Prostate gland (tissue), 2 donors: ENCODE results near the gene ZNF513. TPM values are rescaled to one million over a fixed set of nuclear protein-coding genes. Genes with fewer than 3 reads are reported as not detected.
"Not testable (repeated sequence)": the region's sequence is repeated elsewhere in the genome, so short reads cannot be mapped to it uniquely, and the experiment has no call there.

Experiments
- DNase-seq: peaks from one replicate; pipeline ENCODE4 v3.0.0-alpha.2; 2019; ENCODE audit warnings: low spot score
- H3K27ac ChIP-seq, 2 donors: fragments of 200-600 bp; sonication (generic); 2 replicates each; pipeline ENCODE4 v1.5.1; 2017 to 2019
- H3K27me3 ChIP-seq: fragments of 200-600 bp; sonication (generic); replicated peaks from 2 replicates; pipeline ENCODE4 v1.5.1; 2019; ENCODE audit not compliant: insufficient read depth
- H3K36me3 ChIP-seq, 2 donors: fragments of 200-600 bp; sonication (generic); 1 replicate in 1 of 2; 2 replicates in 1 of 2; pipeline versions ENCODE4 v1.5.1 to v1.8.1; 2017 to 2019
- H3K4me1 ChIP-seq: fragments of 200-600 bp; sonication (generic); replicated peaks from 2 replicates; pipeline ENCODE4 v1.5.1; 2019
- H3K4me3 ChIP-seq, 2 donors: fragments of 200-600 bp; sonication (generic); 2 replicates each; pipeline ENCODE4 v1.5.1; 2017 to 2019
- H3K9me3 ChIP-seq: fragments of 200-600 bp; sonication (generic); 2 replicates; pipeline ENCODE4 v1.5.1; 2017
- CTCF ChIP-seq, 4 experiments: fragments of 200-600 bp in 2 of 4; fragments of 450-650 bp in 2 of 4; sonication (generic) in 2 of 4; IDR thresholded peaks; 1 replicate in 3 of 4; 2 replicates in 1 of 4; pipeline ENCODE4 v1.5.1; 2016 to 2019; ENCODE audit warnings: antibody characterized with exemption in 4 of 4, mild to moderate bottlenecking in 2 of 4, moderate library complexity in 2 of 4
- POLR2A ChIP-seq: fragments of 450-650 bp; IDR thresholded peaks from one replicate; pipeline ENCODE4 v1.6.1; 2016; ENCODE audit warnings: antibody characterized with exemption, mild to moderate bottlenecking
- POLR2AphosphoS5 ChIP-seq: sonication (generic); formaldehyde crosslinking; IDR thresholded peaks from one replicate; pipeline ENCODE4 v1.6.1; 2017; ENCODE audit warnings: antibody characterized with exemption
- WGBS: methylation state at CpG from one replicate; pipeline ENCODE4 v1.1.5; 2018; 5-methylcytosine and 5-hydroxymethylcytosine counted together
- intact Hi-C: fragments of 100-400 bp; cut with DNase I; formaldehyde crosslinking; loops from one replicate; pipeline ENCODE4 v1.14.2; 2022
- total RNA-seq, 2 donors: library from RNA; depleted of rRNA; stranded (reverse); fragments of >200 nt; gene quantifications; one replicate each; pipeline ENCODE4 v1.1.0, GENCODE V29; 2016

Gene ZNF513
- 10 to 100 TPM in 1 of 2 donors, 1 to 10 TPM in 1; 9.0 to 22.0 TPM for total RNA-seq

GRCh38 chr2:27380626-27381545, at the start of gene ZNF513:
ZNF513 (minus strand) TSS chr2:27380734; CDS start chr2:27380526, 208 bp downstream.
- TF ChIP-seq CTCF (IDR thresholded peaks at IDR 0.05): no peak
- TF ChIP-seq POLR2A: peak; percentile 62
- peak; percentile 99 for TF ChIP-seq POLR2AphosphoS5
- H3K4me3 ChIP-seq: peak within 1 kb of the TSS; percentile 74 to 95
- H3K4me1 ChIP-seq: peaks cover 5% of the 10 kb centered on the region
- peak; percentile 98 for DNase-seq
- H3K27me3 ChIP-seq: no peaks in the 10 kb centered on the region
- intact Hi-C loops: no loop called here
- H3K9me3 ChIP-seq: no peaks in the 10 kb centered on the region
- H3K27ac ChIP-seq: peak within 1 kb of the TSS; percentile 91
- WGBS: 7% methylated on average over 62 of the region's 67 CpGs
- H3K36me3 ChIP-seq: peaks cover 9% of the 10 kb centered on the region in 2 donors

GRCh38 chr2:27428978-27429541, 48.5 kb upstream of the ZNF513 start:
- DNase-seq: peak; percentile 75
- Histone ChIP-seq H3K4me1 (peaks cover 4% of the 10 kb centered on the region), H3K27ac (peak overlapping the region; percentile 99 to 100), H3K9me3 (no peaks in the 10 kb centered on the region), H3K36me3 (peaks cover 0 to 8% of the 10 kb centered on the region in 2 donors), H3K27me3 (no peaks in the 10 kb centered on the region), H3K4me3 (peak overlapping the region; percentile 97 to 98)
- WGBS: 1% methylated on average over 19 of the region's 51 CpGs
- intact Hi-C loops: loop anchor here (2.0 kb wide), 1 partner anchor 20 kb away; the partner anchor contains the start of gene PPM1G
- TF ChIP-seq POLR2AphosphoS5 (no peak), POLR2A (peak; percentile 39)

GRCh38 chr2:27428213-27428977, 47.9 kb upstream of the ZNF513 start, which contains the start of gene NRBP1:
NRBP1 (plus strand) TSS chr2:27428631; CDS start chr2:27433274, 4,643 bp downstream.
- TF ChIP-seq POLR2AphosphoS5 (peak; percentile 93), POLR2A (peak; percentile 96), CTCF (IDR thresholded peaks at IDR 0.05) (peak in 1 of 4 experiments; percentile 3)
- Histone ChIP-seq H3K9me3 (no peaks in the 10 kb centered on the region), H3K27me3 (no peaks in the 10 kb centered on the region), H3K36me3 (peaks cover 0 to 2% of the 10 kb centered on the region in 2 donors), H3K4me1 (peaks cover 4% of the 10 kb centered on the region), H3K27ac (peak within 1 kb of the TSS; percentile 99 to 100), H3K4me3 (peak within 1 kb of the TSS; percentile 97 to 98)
- intact Hi-C loops: loop anchor here (2.0 kb wide), 1 partner anchor 20 kb away; the partner anchor contains the start of gene PPM1G
- WGBS: under 1% methylated on average over 60 of the region's 75 CpGs
- peak; percentile 93 for DNase-seq

GRCh38 chr2:27427863-27428212, 47.3 kb upstream of the ZNF513 start:
- Histone ChIP-seq H3K4me1 (peaks cover 4% of the 10 kb centered on the region), H3K4me3 (peak overlapping the region; percentile 97 to 98), H3K27me3 (no peaks in the 10 kb centered on the region), H3K36me3 (no peaks in the 10 kb centered on the region), H3K27ac (peak overlapping the region; percentile 99 to 100), H3K9me3 (no peaks in the 10 kb centered on the region)
- TF ChIP-seq POLR2A (no peak), CTCF (IDR thresholded peaks at IDR 0.05) (no peak), POLR2AphosphoS5 (no peak)
- DNase-seq: no peak
- WGBS: 5% methylated on average over 7 of the region's 7 CpGs
- intact Hi-C loops: loop anchor here (2.0 kb wide), 1 partner anchor 19 kb away; the partner anchor contains the start of gene PPM1G

GRCh38 chr2:27425039-27425438, 44.5 kb upstream of the ZNF513 start:
- DNase-seq, H3K9me3 ChIP-seq, H3K27me3 ChIP-seq, H3K36me3 ChIP-seq, H3K27ac ChIP-seq, H3K4me3 ChIP-seq, H3K4me1 ChIP-seq, intact Hi-C loops: not testable (repeated sequence)
- WGBS: 88% methylated on average over 10 of the region's 10 CpGs
